Superior temporal gyrus (tissue), 1 donor: ENCODE measurements around the gene HBB.

Experiments used
- DNase-seq: peaks from one replicate; pipeline ENCODE4 v3.0.0-alpha.2; 2016; ENCODE audit errors: extremely low spot score

Gene HBB

GRCh38 chr11:5247472-5248192 lies 20.8 kb upstream of the HBB start:
- no peak for DNase-seq

- no peak for DNase-seq
Observed at GRCh38 chr11:5246772-5247471, 20.1 kb upstream of the HBB start.

GRCh38 chr11:5245155-5245554 lies 18.3 kb upstream of the HBB start:
- DNase-seq: no peak

GRCh38 chr11:5243816-5244180 lies 16.9 kb upstream of the HBB start:
- no peak for DNase-seq

- DNase-seq: no peak
Observed at GRCh38 chr11:5242933-5243815, 16.3 kb upstream of the HBB start.

GRCh38 chr11:5242208-5242607 lies 15.3 kb upstream of the HBB start:
- DNase-seq: no peak

GRCh38 chr11:5241458-5241857 lies 14.6 kb upstream of the HBB start:
- no peak for DNase-seq

- DNase-seq: no peak
Observed at GRCh38 chr11:5240458-5240857, 13.6 kb upstream of the HBB start.

- no peak for DNase-seq
Observed at GRCh38 chr11:5240056-5240455, 13.2 kb upstream of the HBB start.

GRCh38 chr11:5239046-5239445 lies 12.2 kb upstream of the HBB start:
- no peak for DNase-seq

GRCh38 chr11:5238486-5238885 lies 11.6 kb upstream of the HBB start:
- DNase-seq: no peak

- DNase-seq: no peak
Observed at GRCh38 chr11:5237420-5237819, 10.5 kb upstream of the HBB start.

- no peak for DNase-seq
Observed at GRCh38 chr11:5235364-5236095, 8.7 kb upstream of the HBB start.

GRCh38 chr11:5234381-5234834 lies 7.5 kb upstream of the HBB start, which contains the start of gene HBD:
Gene HBD (minus strand): TSS chr11:5234483. CDS start chr11:5234433, 50 bp downstream.
- DNase-seq: no peak

- no peak for DNase-seq
Observed at GRCh38 chr11:5233307-5233706, 6.4 kb upstream of the HBB start.

- no peak for DNase-seq
Observed at GRCh38 chr11:5232821-5233220, 6.0 kb upstream of the HBB start.

- DNase-seq: no peak
Observed at GRCh38 chr11:5232176-5232575, 5.3 kb upstream of the HBB start.

- DNase-seq: no peak
Observed at GRCh38 chr11:5231111-5231510, 4.2 kb upstream of the HBB start.

GRCh38 chr11:5230266-5230665 lies 3.4 kb upstream of the HBB start:
- DNase-seq: no peak

GRCh38 chr11:5229796-5230195 lies 2.9 kb upstream of the HBB start:
- DNase-seq: no peak

GRCh38 chr11:5229356-5229755 lies 2.5 kb upstream of the HBB start:
- DNase-seq: no peak

GRCh38 chr11:5228124-5228523 lies 1.3 kb upstream of the HBB start:
- DNase-seq: no peak
